Activated T-helper 17 cell treated with anti-CD3 and anti-CD28 coated beads, Interleukin-2, amount 50 U/mL, for 72 hours (primary cell): ENCODE results near the gene BRD3OS. TPM values are rescaled to one million over a fixed set of nuclear protein-coding genes. Genes with fewer than 3 reads are reported as not detected.

Experiments used
- ATAC-seq: fragments of 150-1000 bp; cut with Tn5 transposase; replicated peaks from 2 replicates; pipeline ENCODE4 v1.10.0; 2021; ENCODE audit warnings: mild to moderate bottlenecking, moderate library complexity
- H3K27ac Mint-ChIP-seq: one replicate; pipeline ENCODE4 v1.8.0; 2022; ENCODE audit warnings: mixed read lengths
- H3K27me3 Mint-ChIP-seq: one replicate; pipeline ENCODE4 v1.8.0; 2022; ENCODE audit warnings: mixed read lengths
- H3K36me3 Mint-ChIP-seq: one replicate; pipeline ENCODE4 v1.8.0; 2022; ENCODE audit warnings: low read depth, mild to moderate bottlenecking, mixed read lengths
- H3K4me1 Mint-ChIP-seq: one replicate; pipeline ENCODE4 v1.8.0; 2022; ENCODE audit warnings: mixed read lengths
- H3K4me3 Mint-ChIP-seq: one replicate; pipeline ENCODE4 v1.8.0; 2022; ENCODE audit warnings: mild to moderate bottlenecking, mixed read lengths
- H3K9me3 Mint-ChIP-seq: one replicate; pipeline ENCODE4 v1.8.0; 2022; ENCODE audit warnings: mixed read lengths
- total RNA-seq, 2 donors: library from RNA; stranded (reverse); gene quantifications; one replicate each; pipeline ENCODE4 v1.2.3, GENCODE V29; 2022

BRD3OS gene
- total RNA-seq, 2 donors from 2014 or later, result 8.5 to 12.5 TPM

DNA sequence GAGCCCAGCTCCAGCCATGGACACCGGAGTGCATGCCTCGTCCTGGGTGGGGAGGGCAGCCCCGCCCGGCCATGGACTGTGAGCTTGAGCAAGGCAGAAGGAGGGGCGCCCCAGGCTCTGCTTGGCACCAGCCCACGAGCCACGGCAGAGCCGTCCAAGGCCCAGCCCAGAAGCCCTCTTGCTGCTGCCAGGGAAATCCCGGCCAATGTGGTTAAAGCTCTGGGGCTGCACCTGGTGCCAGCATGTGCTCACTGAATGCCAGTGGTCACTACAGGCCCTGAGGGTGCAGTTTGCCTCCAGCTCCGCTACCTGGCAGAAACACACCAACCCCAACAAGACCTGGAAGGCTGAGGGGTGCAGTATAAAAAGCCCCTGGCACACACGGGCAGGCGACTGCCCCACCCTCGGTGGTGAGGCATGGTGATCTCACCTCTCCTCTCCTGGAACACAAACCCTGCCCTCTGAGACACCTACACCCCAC lies 30.7 kb downstream of the BRD3OS start:
- H3K27me3 Mint-ChIP-seq, result no peaks in the 10 kb centered on the region
- ATAC-seq, result no peak
- H3K4me1 Mint-ChIP-seq, result no peaks in the 10 kb centered on the region
- no peaks in the 10 kb centered on the region for H3K9me3 Mint-ChIP-seq
- no peak overlapping the region for H3K27ac Mint-ChIP-seq
- peaks cover 16% of the 10 kb centered on the region for H3K36me3 Mint-ChIP-seq
- H3K4me3 Mint-ChIP-seq, result no peak overlapping the region

DNA sequence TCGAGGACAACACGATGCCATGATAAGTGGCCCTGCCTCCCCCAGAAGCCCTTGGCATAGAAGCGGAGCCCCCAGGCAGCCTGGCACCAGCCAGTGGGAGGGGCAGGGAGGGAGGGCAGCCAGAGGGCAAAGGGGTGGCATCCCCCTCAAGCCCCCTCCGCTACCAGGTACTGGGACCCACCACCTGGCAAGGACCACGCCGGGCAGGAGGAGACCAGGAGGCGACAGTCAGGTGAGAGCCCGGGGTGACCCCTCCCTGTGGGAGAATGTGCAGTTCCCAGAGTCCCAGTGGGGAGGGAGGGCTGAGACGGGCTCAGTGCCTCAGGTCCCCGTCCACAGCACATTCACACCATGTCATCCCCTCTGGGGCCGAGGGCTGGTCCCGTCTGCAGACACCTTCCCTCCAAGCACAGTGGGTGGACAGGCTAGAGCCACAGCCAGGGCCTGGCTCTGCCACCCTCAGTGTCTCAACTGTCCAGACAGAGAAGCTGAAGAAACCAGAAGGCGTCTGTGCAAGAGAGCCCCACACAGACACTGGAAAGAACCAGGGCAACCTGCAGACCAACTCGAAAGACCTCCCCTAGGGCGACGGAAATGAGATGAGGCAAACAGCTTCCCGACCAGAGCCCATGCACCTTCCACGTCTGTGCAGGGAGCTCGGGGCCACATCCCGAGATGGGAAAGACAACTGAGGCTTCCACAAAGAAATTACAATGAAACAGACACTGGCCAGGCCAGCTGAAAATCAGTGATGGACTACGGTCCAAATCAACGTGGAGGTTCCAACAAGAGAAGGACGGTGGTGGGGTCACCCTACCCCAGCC lies 31.4 kb downstream of the BRD3OS start:
- H3K36me3 Mint-ChIP-seq, result peaks cover 9% of the 10 kb centered on the region
- no peak for ATAC-seq
- no peak overlapping the region for H3K4me3 Mint-ChIP-seq
- H3K9me3 Mint-ChIP-seq, result no peaks in the 10 kb centered on the region
- H3K27ac Mint-ChIP-seq, result no peak overlapping the region
- H3K4me1 Mint-ChIP-seq, result no peaks in the 10 kb centered on the region
- no peaks in the 10 kb centered on the region for H3K27me3 Mint-ChIP-seq

DNA sequence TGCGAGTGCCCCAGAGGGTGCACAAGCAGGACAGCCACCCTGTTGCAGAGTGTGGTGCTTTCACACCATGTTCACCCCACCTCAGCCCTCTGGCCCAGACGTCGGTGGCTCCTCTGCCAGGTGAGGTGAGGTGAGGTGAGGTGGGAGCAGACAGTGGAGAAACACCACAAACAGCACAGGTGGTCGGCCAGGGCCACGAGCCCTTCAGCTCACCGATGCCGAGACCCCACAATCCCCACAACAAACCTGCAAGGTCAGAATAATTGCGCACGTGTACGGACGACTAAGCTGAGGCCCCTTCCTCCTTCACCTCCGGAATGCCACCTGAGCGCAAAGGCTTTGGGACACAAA lies 32.0 kb downstream of the BRD3OS start:
- H3K27ac Mint-ChIP-seq, result no peak overlapping the region
- H3K27me3 Mint-ChIP-seq, result no peaks in the 10 kb centered on the region
- no peaks in the 10 kb centered on the region for H3K4me1 Mint-ChIP-seq
- H3K36me3 Mint-ChIP-seq, result peaks cover 3% of the 10 kb centered on the region
- H3K9me3 Mint-ChIP-seq, result no peaks in the 10 kb centered on the region
- ATAC-seq, result no peak
- no peak overlapping the region for H3K4me3 Mint-ChIP-seq

GRCh38 chr9:134057751-134058701 lies 32.7 kb downstream of the BRD3OS start:
- no peaks in the 10 kb centered on the region for H3K9me3 Mint-ChIP-seq
- ATAC-seq, result no peak
- no peaks in the 10 kb centered on the region for H3K36me3 Mint-ChIP-seq
- H3K4me1 Mint-ChIP-seq, result no peaks in the 10 kb centered on the region
- H3K27ac Mint-ChIP-seq, result no peak overlapping the region
- no peak overlapping the region for H3K4me3 Mint-ChIP-seq
- H3K27me3 Mint-ChIP-seq, result no peaks in the 10 kb centered on the region

- no peak overlapping the region for H3K4me3 Mint-ChIP-seq
- no peaks in the 10 kb centered on the region for H3K27me3 Mint-ChIP-seq
- H3K4me1 Mint-ChIP-seq, result no peaks in the 10 kb centered on the region
- no peak for ATAC-seq
- no peaks in the 10 kb centered on the region for H3K36me3 Mint-ChIP-seq
- H3K27ac Mint-ChIP-seq, result no peak overlapping the region
- H3K9me3 Mint-ChIP-seq, result no peaks in the 10 kb centered on the region
Observed at GRCh38 chr9:134058716-134059115, 33.4 kb downstream of the BRD3OS start.

- H3K4me3 Mint-ChIP-seq, result no peak overlapping the region
- no peaks in the 10 kb centered on the region for H3K9me3 Mint-ChIP-seq
- no peaks in the 10 kb centered on the region for H3K36me3 Mint-ChIP-seq
- H3K27me3 Mint-ChIP-seq, result no peaks in the 10 kb centered on the region
- no peak for ATAC-seq
- H3K27ac Mint-ChIP-seq, result no peak overlapping the region
- H3K4me1 Mint-ChIP-seq, result no peaks in the 10 kb centered on the region
Observed at GRCh38 chr9:134059188-134059641, 33.9 kb downstream of the BRD3OS start.

GRCh38 chr9:134059661-134060395 lies 34.5 kb downstream of the BRD3OS start:
- Mint-ChIP-seq H3K9me3 (no peaks in the 10 kb centered on the region), H3K36me3 (no peaks in the 10 kb centered on the region), H3K27me3 (no peaks in the 10 kb centered on the region), H3K4me1 (no peaks in the 10 kb centered on the region), H3K27ac (no peak overlapping the region), H3K4me3 (no peak overlapping the region)
- peak; percentile 78 for ATAC-seq

DNA sequence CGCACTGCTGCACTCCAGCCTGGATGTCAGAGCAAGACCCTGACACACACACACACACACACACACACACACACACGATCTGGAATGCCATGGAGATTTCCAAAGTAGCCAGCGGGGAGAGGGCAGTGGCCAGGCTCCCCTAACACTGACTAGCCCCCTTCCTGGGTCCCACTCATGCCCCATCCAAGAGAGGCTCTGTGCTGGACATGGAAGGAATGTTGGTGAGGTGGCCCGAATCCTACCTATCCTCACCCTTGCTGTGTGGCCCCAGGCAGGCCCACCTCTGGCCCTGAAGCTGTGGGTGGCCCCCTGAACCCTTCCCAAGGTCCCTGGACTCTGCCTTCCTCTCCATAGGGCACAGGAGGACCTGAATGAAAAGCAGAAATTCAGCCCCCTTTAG lies 35.3 kb downstream of the BRD3OS start:
- H3K4me1 Mint-ChIP-seq, result peaks cover 2% of the 10 kb centered on the region
- H3K4me3 Mint-ChIP-seq, result no peak overlapping the region
- ATAC-seq, result no peak
- H3K9me3 Mint-ChIP-seq, result no peaks in the 10 kb centered on the region
- no peak overlapping the region for H3K27ac Mint-ChIP-seq
- no peaks in the 10 kb centered on the region for H3K27me3 Mint-ChIP-seq
- H3K36me3 Mint-ChIP-seq, result no peaks in the 10 kb centered on the region

DNA sequence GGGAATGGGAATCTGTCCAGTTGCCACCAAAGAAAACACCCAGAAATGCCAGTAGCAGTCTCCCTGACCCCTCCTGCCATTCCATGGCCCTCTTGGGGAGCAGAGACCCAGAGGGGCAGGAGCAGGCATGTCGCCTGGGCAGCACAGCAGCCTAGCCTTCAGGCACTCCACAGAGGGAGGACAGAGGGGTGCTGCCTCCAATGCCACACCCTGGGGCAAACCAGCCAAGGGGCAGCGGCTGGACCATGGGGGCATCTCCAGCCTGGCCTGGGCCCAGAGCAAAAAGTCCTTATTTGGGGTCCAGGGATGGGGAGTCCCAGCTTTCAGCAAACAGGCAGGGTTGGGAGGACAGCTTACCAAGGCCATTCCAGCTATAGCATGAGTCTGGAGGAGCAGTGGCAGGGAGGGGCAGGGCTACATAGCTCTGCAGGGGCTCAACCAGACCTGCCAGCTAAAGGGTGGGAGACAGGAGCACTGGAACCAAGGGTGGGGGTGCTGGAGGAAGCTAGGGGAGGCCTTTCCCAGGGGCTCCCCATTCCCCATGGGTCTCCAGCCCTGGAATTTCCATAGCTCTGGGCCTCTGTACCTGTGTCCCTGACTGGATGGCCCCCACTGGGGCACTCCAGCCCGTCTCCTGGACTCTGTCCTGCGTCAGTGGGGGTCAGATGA lies 35.9 kb downstream of the BRD3OS start:
- H3K4me1 Mint-ChIP-seq, result peaks cover 8% of the 10 kb centered on the region
- no peak for ATAC-seq
- no peak overlapping the region for H3K4me3 Mint-ChIP-seq
- no peaks in the 10 kb centered on the region for H3K27me3 Mint-ChIP-seq
- H3K9me3 Mint-ChIP-seq, result no peaks in the 10 kb centered on the region
- H3K27ac Mint-ChIP-seq, result no peak overlapping the region
- H3K36me3 Mint-ChIP-seq, result no peaks in the 10 kb centered on the region

DNA sequence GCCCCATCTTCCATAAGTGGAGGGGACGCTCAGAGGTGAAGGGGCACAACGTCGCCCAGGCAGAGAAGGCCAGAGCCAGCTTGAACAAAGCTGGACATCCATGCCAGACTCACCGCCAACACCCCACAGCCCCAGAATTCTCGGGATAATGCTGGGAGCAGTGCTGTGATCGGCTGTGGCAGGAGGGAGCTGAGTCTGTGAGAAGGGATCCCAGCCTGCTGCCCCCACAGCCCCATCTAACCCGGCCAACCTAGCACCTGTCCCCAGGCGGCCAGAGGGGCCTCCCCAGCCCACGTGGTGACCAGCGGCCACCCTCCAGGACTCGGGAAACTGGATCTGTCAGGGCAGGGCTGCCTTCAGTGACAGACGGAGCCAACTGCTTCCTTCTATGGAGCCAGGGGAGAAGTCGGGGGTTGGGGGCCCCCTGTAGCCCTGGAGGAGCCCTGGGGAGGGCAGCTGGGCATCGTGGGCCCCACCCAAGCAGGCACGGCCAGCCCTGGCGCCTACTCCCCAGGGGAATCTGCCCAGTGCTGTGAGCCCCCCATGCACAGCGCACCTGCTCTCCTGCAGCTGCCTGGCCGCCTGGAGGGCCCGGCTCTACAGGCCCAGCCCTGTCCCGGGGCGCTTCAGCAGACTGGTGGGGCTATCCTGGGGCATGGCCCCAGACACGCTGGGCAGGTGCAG lies 36.5 kb downstream of the BRD3OS start:
- Mint-ChIP-seq H3K4me3 (no peak overlapping the region), H3K27ac (no peak overlapping the region), H3K36me3 (no peaks in the 10 kb centered on the region), H3K4me1 (peaks cover 12% of the 10 kb centered on the region), H3K9me3 (no peaks in the 10 kb centered on the region), H3K27me3 (no peaks in the 10 kb centered on the region)
- no peak for ATAC-seq

DNA sequence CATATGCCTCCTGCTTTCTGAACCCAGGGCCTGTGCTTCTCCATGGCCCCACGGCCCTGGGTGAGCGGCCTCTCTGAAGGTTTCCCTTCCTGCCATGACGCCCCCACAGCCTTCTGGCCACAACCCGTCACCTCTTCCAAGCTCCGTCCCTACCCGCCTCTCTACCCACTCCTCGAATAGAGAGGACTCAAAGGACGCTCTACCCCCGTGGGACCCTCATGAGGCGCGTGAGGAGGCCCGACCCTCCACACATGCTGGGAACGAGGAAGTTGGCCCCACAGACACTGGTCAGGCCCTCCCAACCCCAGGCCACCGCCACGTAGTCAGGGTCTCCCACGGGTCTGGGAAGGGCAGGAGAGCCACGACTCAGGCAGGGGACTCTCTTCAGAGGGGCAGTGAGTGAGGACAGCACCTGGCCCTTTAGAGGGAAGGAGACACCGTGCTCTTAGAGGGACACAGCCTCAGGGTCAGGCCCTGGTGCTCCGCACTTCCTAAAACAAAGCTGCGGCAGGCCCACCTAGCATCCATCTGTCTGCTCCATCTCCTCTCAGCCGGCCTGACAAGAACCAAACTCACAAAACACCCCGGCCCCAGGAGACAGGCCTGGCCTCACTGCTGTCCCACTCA lies 37.3 kb downstream of the BRD3OS start:
- Mint-ChIP-seq H3K4me3 (no peak overlapping the region), H3K36me3 (no peaks in the 10 kb centered on the region), H3K27ac (no peak overlapping the region), H3K4me1 (peaks cover 12% of the 10 kb centered on the region), H3K27me3 (no peaks in the 10 kb centered on the region), H3K9me3 (no peaks in the 10 kb centered on the region)
- no peak for ATAC-seq

- Mint-ChIP-seq H3K9me3 (no peaks in the 10 kb centered on the region), H3K4me3 (no peak overlapping the region), H3K4me1 (peaks cover 12% of the 10 kb centered on the region), H3K27me3 (no peaks in the 10 kb centered on the region), H3K36me3 (no peaks in the 10 kb centered on the region), H3K27ac (no peak overlapping the region)
- ATAC-seq, result no peak
Observed at GRCh38 chr9:134063088-134063570, 37.8 kb downstream of the BRD3OS start.
